Measurements from ENCODE around the gene GZMM.

Gene GZMM

GRCh38 chr19:588741-589692 is 45.2 kb downstream of the GZMM start:
- Histone ChIP-seq H2BK120ac (ENCODE audit: insufficient read depth, low read length, poor library complexity) (no peak overlapping the region), H4K8ac (ENCODE audit: low read depth, low read length) (no peak overlapping the region), H4K91ac (ENCODE audit: low read depth, low read length) (no peak overlapping the region), H3K4ac (ENCODE audit: low read depth, low read length) (no peak overlapping the region), H2AFZ (ENCODE audit: insufficient read depth, low read length, poor library complexity) (no peak overlapping the region), H3K4me3 (ENCODE audit: low read depth, low read length) (no peak overlapping the region), H4K12ac (ENCODE audit: low read depth, low read length) (no peak overlapping the region), H3K23ac (ENCODE audit: low read length) (no peak overlapping the region), H2BK12ac (ENCODE audit: low read length) (no peak overlapping the region), H3K14ac (ENCODE audit: low read length) (no peak overlapping the region), H3K9me3 (ENCODE audit: insufficient read depth, low read depth, low read length) (peaks cover 9% of the 10 kb centered on the region), H3K4me2 (ENCODE audit: low read length) (peak overlapping the region; percentile 49), H3K9ac (ENCODE audit: low read length) (no peak overlapping the region), H3K18ac (ENCODE audit: low read length) (no peak overlapping the region), H2AK5ac (ENCODE audit: low read length) (no peak overlapping the region), H3K4me1 (ENCODE audit: control insufficient read depth in 1 of 2, insufficient read depth in 2 of 2, low read length in 2 of 2) (peaks cover 0 to 2% of the 10 kb centered on the region in 2 experiments), H3K36me3 (ENCODE audit: control insufficient read depth in 1 of 2, insufficient read depth in 2 of 2, low read length in 2 of 2) (no peaks in the 10 kb centered on the region), H3K27ac (ENCODE audit: low read depth, low read length) (no peak overlapping the region), H3K79me1 (ENCODE audit: low read length) (no peaks in the 10 kb centered on the region), H2BK5ac (ENCODE audit: low read depth, low read length, poor library complexity) (no peak overlapping the region), H3K79me2 (ENCODE audit: control insufficient read depth, insufficient read depth, low read length, poor library complexity) (no peaks in the 10 kb centered on the region), H3K27me3 (ENCODE audit: insufficient read depth, low read length) (peaks cover 29% of the 10 kb centered on the region)
- no CpG with 5 or more reads among the region's 54 CpGs for WGBS (ENCODE audit: extremely low coverage, insufficient coverage, insufficient read length)
- DNase-seq = peak in 1 of 2 donors; percentile 29

- no peak within 1 kb of the TSS for H4K12ac ChIP-seq (ENCODE audit: low read depth, low read length)
- H3K79me1 ChIP-seq (ENCODE audit: low read length) = no peaks in the 10 kb centered on the region
- no CpG with 5 or more reads among the region's 132 CpGs for WGBS (ENCODE audit: extremely low coverage, insufficient coverage, insufficient read length)
- no peak within 1 kb of the TSS for H2AFZ ChIP-seq (ENCODE audit: insufficient read depth, low read length, poor library complexity)
- no peaks in the 10 kb centered on the region for H3K79me2 ChIP-seq (ENCODE audit: control insufficient read depth, insufficient read depth, low read length, poor library complexity)
- peaks cover 29% of the 10 kb centered on the region for H3K27me3 ChIP-seq (ENCODE audit: insufficient read depth, low read length)
- no peak within 1 kb of the TSS for H4K8ac ChIP-seq (ENCODE audit: low read depth, low read length)
- H3K9ac ChIP-seq (ENCODE audit: low read length) = no peak within 1 kb of the TSS
- H3K36me3 ChIP-seq (ENCODE audit: control insufficient read depth in 1 of 2, insufficient read depth in 2 of 2, low read length in 2 of 2) = no peaks in the 10 kb centered on the region
- H3K4ac ChIP-seq (ENCODE audit: low read depth, low read length) = no peak within 1 kb of the TSS
- no peak within 1 kb of the TSS for H2BK12ac ChIP-seq (ENCODE audit: low read length)
- no peak within 1 kb of the TSS for H3K18ac ChIP-seq (ENCODE audit: low read length)
- H3K4me1 ChIP-seq (ENCODE audit: control insufficient read depth in 1 of 2, insufficient read depth in 2 of 2, low read length in 2 of 2) = peaks cover 0 to 2% of the 10 kb centered on the region in 2 experiments
- H4K91ac ChIP-seq (ENCODE audit: low read depth, low read length) = no peak within 1 kb of the TSS
- H2BK120ac ChIP-seq (ENCODE audit: insufficient read depth, low read length, poor library complexity) = no peak within 1 kb of the TSS
- H3K9me3 ChIP-seq (ENCODE audit: insufficient read depth, low read depth, low read length) = peaks cover 9% of the 10 kb centered on the region
- no peak within 1 kb of the TSS for H2AK5ac ChIP-seq (ENCODE audit: low read length)
- DNase-seq = no peak
- H3K27ac ChIP-seq (ENCODE audit: low read depth, low read length) = no peak within 1 kb of the TSS
- H3K4me2 ChIP-seq (ENCODE audit: low read length) = peak within 1 kb of the TSS; percentile 71
- H3K14ac ChIP-seq (ENCODE audit: low read length) = no peak within 1 kb of the TSS
- H3K23ac ChIP-seq (ENCODE audit: low read length) = no peak within 1 kb of the TSS
- H3K4me3 ChIP-seq (ENCODE audit: low read depth, low read length) = no peak within 1 kb of the TSS
- H2BK5ac ChIP-seq (ENCODE audit: low read depth, low read length, poor library complexity) = no peak within 1 kb of the TSS
Measured at GRCh38 chr19:589693-590395, 46.0 kb downstream of the GZMM start, which contains the start of gene HCN2. Gene HCN2 (plus strand): TSS chr19:589881. CDS start chr19:589946, 65 bp downstream.

GRCh38 chr19:590396-590745 is 46.5 kb downstream of the GZMM start:
- WGBS (ENCODE audit: extremely low coverage, insufficient coverage, insufficient read length) = no CpG with 5 or more reads among the region's 50 CpGs

DNA sequence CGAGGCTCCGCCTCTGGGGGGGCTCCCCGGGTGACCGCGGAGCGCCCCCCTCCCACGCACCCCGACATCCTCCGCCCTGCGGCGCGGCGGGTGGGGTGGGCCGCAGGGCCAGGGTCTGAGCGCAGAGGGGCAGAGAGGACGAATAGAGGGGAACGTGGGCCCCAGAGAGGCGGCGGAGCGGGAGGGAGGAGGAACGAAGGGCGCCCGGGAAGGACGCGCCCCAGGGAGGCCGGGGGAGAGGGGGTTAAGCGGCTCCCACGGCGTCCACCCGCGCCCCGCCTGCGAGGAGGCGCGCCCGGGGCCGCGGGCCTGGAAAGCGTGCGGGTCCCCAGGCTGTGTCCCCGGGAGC is 46.9 kb downstream of the GZMM start:
- H2BK12ac ChIP-seq (ENCODE audit: low read length) = no peak overlapping the region
- no peak overlapping the region for H3K23ac ChIP-seq (ENCODE audit: low read length)
- H3K18ac ChIP-seq (ENCODE audit: low read length) = no peak overlapping the region
- no peak overlapping the region for H3K14ac ChIP-seq (ENCODE audit: low read length)
- no peak overlapping the region for H3K4me3 ChIP-seq (ENCODE audit: low read depth, low read length)
- no peak for DNase-seq
- H2AFZ ChIP-seq (ENCODE audit: insufficient read depth, low read length, poor library complexity) = no peak overlapping the region
- H3K9ac ChIP-seq (ENCODE audit: low read length) = no peak overlapping the region
- H2BK120ac ChIP-seq (ENCODE audit: insufficient read depth, low read length, poor library complexity) = no peak overlapping the region
- no peak overlapping the region for H4K8ac ChIP-seq (ENCODE audit: low read depth, low read length)
- no peaks in the 10 kb centered on the region for H3K79me1 ChIP-seq (ENCODE audit: low read length)
- H3K9me3 ChIP-seq (ENCODE audit: insufficient read depth, low read depth, low read length) = peaks cover 9% of the 10 kb centered on the region
- H4K12ac ChIP-seq (ENCODE audit: low read depth, low read length) = no peak overlapping the region
- H2BK5ac ChIP-seq (ENCODE audit: low read depth, low read length, poor library complexity) = no peak overlapping the region
- no peak overlapping the region for H3K4ac ChIP-seq (ENCODE audit: low read depth, low read length)
- no peaks in the 10 kb centered on the region for H3K79me2 ChIP-seq (ENCODE audit: control insufficient read depth, insufficient read depth, low read length, poor library complexity)
- no peak overlapping the region for H3K4me2 ChIP-seq (ENCODE audit: low read length)
- H3K27me3 ChIP-seq (ENCODE audit: insufficient read depth, low read length) = peaks cover 29% of the 10 kb centered on the region
- H3K36me3 ChIP-seq (ENCODE audit: control insufficient read depth in 1 of 2, insufficient read depth in 2 of 2, low read length in 2 of 2) = no peaks in the 10 kb centered on the region
- no CpG with 5 or more reads among the region's 41 CpGs for WGBS (ENCODE audit: extremely low coverage, insufficient coverage, insufficient read length)
- H3K27ac ChIP-seq (ENCODE audit: low read depth, low read length) = no peak overlapping the region
- no peak overlapping the region for H4K91ac ChIP-seq (ENCODE audit: low read depth, low read length)
- no peak overlapping the region for H2AK5ac ChIP-seq (ENCODE audit: low read length)
- peaks cover 0 to 2% of the 10 kb centered on the region in 2 experiments for H3K4me1 ChIP-seq (ENCODE audit: control insufficient read depth in 1 of 2, insufficient read depth in 2 of 2, low read length in 2 of 2)

More at GRCh38 chr19:590396-590745, 46.5 kb downstream of the GZMM start:
- Histone ChIP-seq H3K79me1 (ENCODE audit: low read length) (no peaks in the 10 kb centered on the region), H2BK120ac (ENCODE audit: insufficient read depth, low read length, poor library complexity) (no peak overlapping the region), H3K27me3 (ENCODE audit: insufficient read depth, low read length) (peaks cover 29% of the 10 kb centered on the region), H4K91ac (ENCODE audit: low read depth, low read length) (no peak overlapping the region), H3K36me3 (ENCODE audit: control insufficient read depth in 1 of 2, insufficient read depth in 2 of 2, low read length in 2 of 2) (no peaks in the 10 kb centered on the region), H4K8ac (ENCODE audit: low read depth, low read length) (no peak overlapping the region), H3K4me3 (ENCODE audit: low read depth, low read length) (no peak overlapping the region), H3K18ac (ENCODE audit: low read length) (no peak overlapping the region), H2AK5ac (ENCODE audit: low read length) (no peak overlapping the region), H3K23ac (ENCODE audit: low read length) (no peak overlapping the region), H3K9me3 (ENCODE audit: insufficient read depth, low read depth, low read length) (peaks cover 9% of the 10 kb centered on the region), H3K9ac (ENCODE audit: low read length) (no peak overlapping the region), H2AFZ (ENCODE audit: insufficient read depth, low read length, poor library complexity) (no peak overlapping the region), H3K4me2 (ENCODE audit: low read length) (peak overlapping the region; percentile 71), H3K14ac (ENCODE audit: low read length) (no peak overlapping the region), H4K12ac (ENCODE audit: low read depth, low read length) (no peak overlapping the region), H3K79me2 (ENCODE audit: control insufficient read depth, insufficient read depth, low read length, poor library complexity) (no peaks in the 10 kb centered on the region), H2BK5ac (ENCODE audit: low read depth, low read length, poor library complexity) (no peak overlapping the region), H3K4ac (ENCODE audit: low read depth, low read length) (no peak overlapping the region), H2BK12ac (ENCODE audit: low read length) (no peak overlapping the region), H3K4me1 (ENCODE audit: control insufficient read depth in 1 of 2, insufficient read depth in 2 of 2, low read length in 2 of 2) (peaks cover 0 to 2% of the 10 kb centered on the region in 2 experiments), H3K27ac (ENCODE audit: low read depth, low read length) (no peak overlapping the region)
- DNase-seq = peak in 1 of 2 donors; percentile 39

All from trophoblast cell (in vitro differentiated cells and primary cell).